Endothelial cell of umbilical vein (primary cell): ENCODE measurements around the gene ACP4.

Source experiments
- EZH2 ChIP-seq: IDR thresholded peaks from 2 replicates; pipeline ENCODE4 v1.6.1; 2012; ENCODE audit warnings: borderline replicate concordance, low read depth, mild to moderate bottlenecking, moderate library complexity, low read length, inconsistent platforms; ENCODE audit not compliant: severe bottlenecking
- FOS ChIP-seq: IDR thresholded peaks from 2 replicates; pipeline ENCODE4 v1.6.1; 2011; ENCODE audit warnings: mild to moderate bottlenecking, low read length, moderate library complexity, borderline replicate concordance; ENCODE audit not compliant: insufficient read depth
- GATA2 ChIP-seq: IDR thresholded peaks from 2 replicates; pipeline ENCODE4 v1.7.0; 2011; ENCODE audit warnings: low read depth, mild to moderate bottlenecking, moderate library complexity, mixed read lengths, low read length; ENCODE audit not compliant: insufficient read length, insufficient read depth
- JUN ChIP-seq: IDR thresholded peaks from 2 replicates; pipeline ENCODE4 v1.6.1; 2011; ENCODE audit warnings: borderline replicate concordance, low read depth; ENCODE audit not compliant: insufficient read length, insufficient read depth
- POLR2A ChIP-seq: IDR thresholded peaks from 2 replicates; pipeline ENCODE4 v1.6.1; 2012; ENCODE audit warnings: low read depth, mild to moderate bottlenecking, control low read depth, low read length
- POLR2AphosphoS5 ChIP-seq: IDR thresholded peaks from 2 replicates; pipeline ENCODE4 v1.6.1; 2012; ENCODE audit warnings: low read depth, mild to moderate bottlenecking, control low read depth, low read length, moderate library complexity; ENCODE audit not compliant: insufficient read depth
- TF ChIP-seq, protein P1 (sequence below), 2 donors: IDR thresholded peaks; 1 replicate in 1 of 2; 2 replicates in 1 of 2; pipeline ENCODE4 v1.5.1; 2011; ENCODE audit warnings: low read length in 2 of 2, mild to moderate bottlenecking in 2 of 2, moderate library complexity in 2 of 2, control low read depth in 1 of 2, inconsistent platforms in 1 of 2, low read depth in 1 of 2; ENCODE audit not compliant: insufficient read depth in 1 of 2; ENCODE audit errors: extremely low read depth in 1 of 2
- TF ChIP-seq, protein P2 (sequence below): IDR thresholded peaks from 2 replicates; pipeline ENCODE4 v1.6.1; 2011; ENCODE audit not compliant: insufficient read depth, insufficient read length

DNA sequence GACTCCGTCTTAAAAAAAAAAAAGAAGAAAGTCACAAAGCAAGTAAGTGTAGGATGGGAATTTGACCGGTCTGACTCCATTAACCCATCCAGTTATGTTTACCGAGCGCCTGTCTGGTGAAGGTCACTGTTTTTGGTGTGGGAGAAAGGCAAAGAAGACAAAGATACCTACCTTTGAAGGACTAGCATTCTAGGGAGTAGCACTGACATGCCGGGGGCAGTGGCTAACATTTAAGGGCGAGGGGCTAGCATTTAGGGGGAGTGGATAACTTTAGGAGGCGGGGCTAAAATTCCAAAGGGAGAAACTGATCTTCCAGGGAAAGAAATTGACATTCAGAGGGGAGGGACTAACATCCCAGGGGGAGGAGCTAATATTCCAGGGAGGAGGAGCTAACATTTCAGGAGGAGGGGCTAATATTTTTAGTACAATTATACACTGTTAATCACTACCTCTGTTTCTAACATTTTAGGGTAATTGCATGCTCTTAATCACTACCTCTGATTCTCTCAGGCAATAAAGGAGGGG, 11.2 kb upstream of the ACP4 start:
- no peak for TF ChIP-seq POLR2A
- TF ChIP-seq, protein P1, sequence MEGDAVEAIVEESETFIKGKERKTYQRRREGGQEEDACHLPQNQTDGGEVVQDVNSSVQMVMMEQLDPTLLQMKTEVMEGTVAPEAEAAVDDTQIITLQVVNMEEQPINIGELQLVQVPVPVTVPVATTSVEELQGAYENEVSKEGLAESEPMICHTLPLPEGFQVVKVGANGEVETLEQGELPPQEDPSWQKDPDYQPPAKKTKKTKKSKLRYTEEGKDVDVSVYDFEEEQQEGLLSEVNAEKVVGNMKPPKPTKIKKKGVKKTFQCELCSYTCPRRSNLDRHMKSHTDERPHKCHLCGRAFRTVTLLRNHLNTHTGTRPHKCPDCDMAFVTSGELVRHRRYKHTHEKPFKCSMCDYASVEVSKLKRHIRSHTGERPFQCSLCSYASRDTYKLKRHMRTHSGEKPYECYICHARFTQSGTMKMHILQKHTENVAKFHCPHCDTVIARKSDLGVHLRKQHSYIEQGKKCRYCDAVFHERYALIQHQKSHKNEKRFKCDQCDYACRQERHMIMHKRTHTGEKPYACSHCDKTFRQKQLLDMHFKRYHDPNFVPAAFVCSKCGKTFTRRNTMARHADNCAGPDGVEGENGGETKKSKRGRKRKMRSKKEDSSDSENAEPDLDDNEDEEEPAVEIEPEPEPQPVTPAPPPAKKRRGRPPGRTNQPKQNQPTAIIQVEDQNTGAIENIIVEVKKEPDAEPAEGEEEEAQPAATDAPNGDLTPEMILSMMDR (IDR thresholded peaks at IDR 0.05; ENCODE audit: extremely low read depth in 1 of 2, insufficient read depth in 1 of 2, low read depth in 1 of 2, low read length in 2 of 2) = no peak
- no peak for TF ChIP-seq POLR2AphosphoS5
- no peak for TF ChIP-seq EZH2
- TF ChIP-seq, protein P2, sequence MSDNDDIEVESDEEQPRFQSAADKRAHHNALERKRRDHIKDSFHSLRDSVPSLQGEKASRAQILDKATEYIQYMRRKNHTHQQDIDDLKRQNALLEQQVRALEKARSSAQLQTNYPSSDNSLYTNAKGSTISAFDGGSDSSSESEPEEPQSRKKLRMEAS = no peak
- no peak for TF ChIP-seq FOS
- no peak for TF ChIP-seq JUN
- no peak for TF ChIP-seq GATA2
